Measurements from ENCODE around the gene EFCAB6.

The EFCAB6 gene

GRCh38 chr22:43583501-43583900 lies 228.6 kb downstream of the EFCAB6 start:
- no peak for DNase-seq (ENCODE audit: low read depth)

DNA sequence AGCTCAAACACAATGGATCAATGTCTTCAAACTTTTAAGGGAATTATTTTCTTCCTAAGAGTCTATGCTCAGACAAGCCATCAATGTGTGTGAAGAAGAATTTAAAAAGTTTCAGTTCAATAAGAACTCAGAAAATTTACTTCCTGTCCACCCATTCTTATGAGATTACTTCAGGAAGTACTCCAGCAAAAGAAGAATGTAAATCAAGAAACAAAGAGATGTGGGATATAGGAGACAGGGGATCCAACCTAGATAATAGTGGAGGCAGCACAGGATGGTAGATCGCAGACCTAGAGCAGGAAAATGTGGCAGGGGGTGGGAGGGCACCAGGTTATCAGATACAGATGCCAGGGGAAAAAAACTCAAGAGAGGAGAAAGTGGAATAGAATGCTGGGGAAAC lies 229.7 kb downstream of the EFCAB6 start:
- no peak for DNase-seq (ENCODE audit: low read depth)

- DNase-seq (ENCODE audit: low read depth) = no peak
Observed at GRCh38 chr22:43580271-43580750, 231.8 kb downstream of the EFCAB6 start.

DNA sequence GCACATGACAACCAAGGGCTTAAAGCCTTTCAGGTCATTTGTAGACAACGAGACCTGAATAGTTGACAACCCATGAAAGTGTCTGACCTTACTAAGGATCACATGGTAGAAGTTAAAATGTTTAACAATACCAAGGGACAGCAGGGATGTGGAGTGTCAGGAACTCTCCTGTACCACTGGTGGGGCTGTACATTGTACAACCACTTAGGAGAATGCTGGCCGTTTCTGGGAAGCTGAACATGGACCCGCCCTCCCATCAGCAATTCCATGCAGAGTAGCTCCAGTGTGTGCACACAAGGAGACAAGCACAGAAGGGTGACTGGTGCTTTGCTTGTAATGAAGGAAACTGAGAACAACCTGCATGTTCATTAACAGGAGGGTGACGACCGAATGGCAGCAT lies 237.4 kb downstream of the EFCAB6 start:
- no peak for DNase-seq (ENCODE audit: low read depth)

- no peak for DNase-seq (ENCODE audit: low read depth)
Observed at GRCh38 chr22:43572710-43573109, 239.4 kb downstream of the EFCAB6 start.

- no peak for DNase-seq (ENCODE audit: low read depth)
Observed at GRCh38 chr22:43571181-43571580, 240.9 kb downstream of the EFCAB6 start.

DNA sequence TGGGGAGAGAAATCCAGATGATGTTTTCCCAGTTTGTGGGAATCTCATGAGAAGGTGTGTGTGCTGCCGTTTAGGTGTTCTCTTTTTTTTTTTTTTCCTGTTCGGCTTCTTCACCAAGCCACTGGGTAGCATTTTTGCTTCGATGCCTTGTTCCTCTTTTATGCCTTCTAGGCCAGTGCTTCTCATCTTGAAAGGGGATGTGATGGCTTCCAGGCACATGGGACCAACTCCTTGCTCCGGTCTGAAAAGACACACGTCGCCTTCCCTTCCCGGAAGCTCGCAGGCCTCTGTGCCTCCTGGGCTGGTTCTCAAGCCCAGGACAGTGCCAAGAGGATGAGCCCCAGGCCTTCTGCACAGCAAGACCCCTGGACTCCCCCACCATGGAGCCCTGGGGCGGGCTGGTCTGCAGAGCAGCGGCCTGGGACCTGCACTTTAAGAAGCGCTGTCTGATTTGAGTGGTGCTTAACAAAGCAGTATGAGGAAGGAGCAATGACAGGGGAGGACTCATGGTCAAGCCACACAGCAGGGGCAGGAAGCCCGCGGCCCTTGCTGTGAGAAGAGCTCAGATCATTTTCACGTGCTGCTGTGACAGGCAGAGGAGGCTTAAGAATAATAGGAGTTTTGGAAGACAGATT lies 241.5 kb downstream of the EFCAB6 start:
- DNase-seq (ENCODE audit: low read depth) = no peak

GRCh38 chr22:43569111-43569510 lies 243.0 kb downstream of the EFCAB6 start:
- no peak for DNase-seq (ENCODE audit: low read depth)

DNA sequence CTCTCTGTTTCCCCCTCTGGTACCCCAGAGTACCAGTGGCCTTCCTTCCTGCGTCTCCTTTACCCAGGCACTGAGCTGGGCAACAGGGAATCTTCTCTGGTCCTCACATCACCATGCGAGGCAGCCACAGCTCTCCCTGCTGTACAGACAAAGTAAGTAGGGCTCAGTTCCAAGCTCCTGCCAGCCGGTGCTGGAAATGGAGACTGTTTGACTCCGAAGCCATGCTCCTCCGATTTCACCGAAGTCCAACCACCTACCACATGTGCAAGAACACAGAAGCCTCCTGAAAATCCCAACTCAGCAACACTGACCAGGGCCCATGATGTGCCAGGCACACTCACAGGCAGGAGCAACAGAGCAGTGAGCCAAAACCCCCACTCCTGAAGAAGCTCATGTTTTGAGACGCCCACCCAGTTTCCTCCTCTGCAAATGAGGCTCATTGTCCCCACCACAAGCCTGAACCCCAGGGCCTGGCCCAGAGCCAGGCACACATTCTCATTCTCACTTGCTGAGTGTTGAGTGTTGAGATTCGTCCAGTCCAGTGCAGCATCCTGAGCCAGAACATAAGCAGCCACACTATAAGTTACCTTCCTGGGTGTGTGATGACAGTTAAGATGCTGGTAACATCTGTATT lies 244.3 kb downstream of the EFCAB6 start:
- DNase-seq (ENCODE audit: low read depth) = no peak

GRCh38 chr22:43566561-43567332 lies 245.4 kb downstream of the EFCAB6 start:
- DNase-seq (ENCODE audit: low read depth) = no peak

GRCh38 chr22:43566021-43566420 lies 246.1 kb downstream of the EFCAB6 start:
- DNase-seq (ENCODE audit: low read depth) = peak; percentile 1

- DNase-seq (ENCODE audit: low read depth) = no peak
Observed at GRCh38 chr22:43564859-43565258, 247.2 kb downstream of the EFCAB6 start.

- no peak for DNase-seq (ENCODE audit: low read depth)
Observed at GRCh38 chr22:43563571-43563970, 248.5 kb downstream of the EFCAB6 start.

DNA sequence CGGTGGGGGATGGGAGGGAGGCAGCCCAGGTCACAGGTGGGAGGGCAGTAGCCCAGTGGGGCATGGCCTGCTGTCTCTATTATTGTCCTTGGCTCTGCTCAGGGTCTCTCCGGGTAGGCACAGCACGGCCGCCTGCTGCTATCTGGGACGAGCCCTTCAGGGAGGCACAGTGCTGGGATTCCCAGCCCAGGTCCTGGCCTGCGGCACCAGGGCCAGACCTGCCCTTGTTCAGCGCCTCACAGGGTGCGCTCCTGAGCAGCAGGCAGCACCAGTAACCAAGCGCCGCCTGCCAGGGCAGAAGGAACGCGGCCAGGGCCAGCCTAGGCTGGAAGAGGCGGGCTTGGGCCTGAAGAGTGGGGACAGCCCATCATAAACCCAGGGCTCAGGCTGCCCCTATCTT lies 249.3 kb downstream of the EFCAB6 start:
- DNase-seq (ENCODE audit: low read depth) = no peak

- no peak for DNase-seq (ENCODE audit: low read depth)
Observed at GRCh38 chr22:43561415-43562178, 250.5 kb downstream of the EFCAB6 start.

DNA sequence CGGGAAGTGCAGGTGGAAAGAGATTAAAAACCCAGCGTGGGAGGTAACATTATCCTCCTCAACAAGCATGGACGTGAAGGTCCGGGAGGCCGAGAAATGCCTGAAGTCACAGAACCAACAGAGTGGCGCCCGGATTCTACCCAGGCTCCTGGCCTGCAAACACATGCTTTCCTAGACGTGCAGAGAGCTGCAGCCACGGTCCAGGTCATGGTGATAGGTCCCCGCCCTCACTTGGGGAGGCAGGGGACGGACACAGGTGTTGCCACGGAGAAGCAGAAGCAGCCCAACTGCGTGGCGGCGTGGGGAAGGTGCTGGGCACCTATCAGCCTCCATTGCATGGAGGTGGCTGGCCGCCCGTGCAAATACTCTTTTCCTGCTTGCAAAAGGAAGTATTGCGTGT lies 251.5 kb downstream of the EFCAB6 start:
- no peak for DNase-seq (ENCODE audit: low read depth)

- DNase-seq (ENCODE audit: low read depth) = no peak
Observed at GRCh38 chr22:43555561-43556515, 256.3 kb downstream of the EFCAB6 start.

DNA sequence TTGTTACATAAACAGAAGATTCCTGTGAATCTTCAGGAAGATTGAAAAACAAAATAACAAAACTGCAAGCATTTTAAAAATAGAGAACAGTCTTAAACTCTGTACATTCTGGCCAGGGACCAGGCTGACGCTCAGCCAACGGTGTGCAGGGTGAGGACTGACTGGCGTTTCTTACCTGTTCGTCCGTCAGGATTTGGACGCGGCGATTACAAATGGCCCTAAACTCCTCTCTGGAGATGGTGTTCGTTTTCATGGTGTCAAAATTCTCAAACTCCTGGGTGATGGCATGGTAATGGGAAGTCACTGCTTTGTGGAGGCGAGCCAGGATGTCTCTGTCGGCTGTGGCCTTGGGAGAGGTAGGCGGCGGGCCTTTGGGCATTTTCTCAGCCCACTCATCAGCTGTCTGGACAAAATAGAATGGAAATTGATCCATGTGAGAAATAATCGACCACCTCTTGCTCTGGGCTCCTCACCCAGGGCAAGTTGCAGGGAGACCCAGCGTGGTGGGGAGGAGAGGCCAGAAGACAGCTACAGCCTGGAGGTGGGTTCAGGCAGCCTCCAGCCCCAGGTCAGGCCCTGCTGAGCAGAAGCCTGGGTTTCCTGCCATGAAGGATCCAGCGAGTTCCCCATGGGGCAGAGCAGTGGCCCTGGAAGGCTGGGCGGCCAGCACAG lies 257.3 kb downstream of the EFCAB6 start:
- no peak for DNase-seq (ENCODE audit: low read depth)

DNA sequence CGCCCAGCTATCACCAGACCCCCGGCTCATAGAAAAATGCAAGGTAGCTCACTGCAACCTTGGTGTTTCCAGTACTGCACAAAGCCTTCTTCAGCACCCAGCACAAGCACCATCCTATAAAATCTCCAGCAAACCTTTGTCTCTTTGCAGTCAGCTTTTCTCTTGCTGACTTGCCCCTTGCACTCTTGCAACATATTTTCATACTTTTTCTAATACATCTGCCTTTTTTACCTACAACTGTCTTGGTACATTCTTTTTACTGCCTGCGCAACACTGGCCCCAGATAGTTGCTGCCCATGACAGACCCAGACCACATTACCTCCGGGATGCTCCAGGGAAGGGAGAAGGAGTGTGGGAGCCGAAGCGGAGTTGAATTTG lies 257.9 kb downstream of the EFCAB6 start:
- DNase-seq (ENCODE audit: low read depth) = no peak

DNA sequence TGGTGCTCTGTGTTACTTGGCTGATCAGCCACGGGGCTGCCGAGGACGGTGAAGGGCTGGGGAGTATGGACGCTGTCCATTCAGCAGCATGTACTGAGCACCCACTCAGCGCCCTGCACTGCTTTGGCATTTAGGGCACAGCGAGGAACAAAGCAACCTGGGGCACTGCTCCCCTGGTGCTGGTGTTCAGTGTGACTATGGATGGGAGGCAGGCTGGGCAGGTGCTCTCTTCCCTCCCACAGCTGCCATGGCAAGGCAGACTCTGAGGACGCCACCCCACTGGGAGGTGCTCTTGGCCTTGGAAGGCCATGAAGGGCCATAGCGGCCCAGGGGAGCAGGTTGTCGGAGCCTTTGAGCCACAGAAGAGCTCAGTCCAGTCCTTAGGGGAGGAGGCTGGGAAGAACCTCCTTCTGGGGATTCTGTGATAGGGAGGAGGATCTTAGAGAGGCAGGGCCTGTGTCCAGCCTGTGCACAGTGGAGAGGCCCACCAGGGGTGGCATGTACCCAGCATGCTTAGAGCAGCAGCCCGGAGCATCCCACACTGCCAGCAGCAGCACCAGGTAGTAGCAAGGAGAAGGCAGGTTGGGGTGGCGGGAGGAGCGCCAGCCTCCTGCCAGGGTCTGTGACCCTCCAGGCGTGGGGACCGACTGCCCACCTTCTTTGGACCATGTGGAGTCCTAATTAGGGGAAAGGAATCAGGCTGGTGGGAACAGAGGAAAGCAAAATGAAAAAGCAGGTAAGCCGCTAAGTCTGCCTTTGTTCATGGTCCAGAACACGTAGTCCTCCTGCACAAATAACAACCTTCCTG lies 258.4 kb downstream of the EFCAB6 start:
- DNase-seq (ENCODE audit: low read depth) = no peak

Measured in amniotic epithelial cell (primary cell).